ENCODE results near the gene APOC3.

Gene APOC3

DNA sequence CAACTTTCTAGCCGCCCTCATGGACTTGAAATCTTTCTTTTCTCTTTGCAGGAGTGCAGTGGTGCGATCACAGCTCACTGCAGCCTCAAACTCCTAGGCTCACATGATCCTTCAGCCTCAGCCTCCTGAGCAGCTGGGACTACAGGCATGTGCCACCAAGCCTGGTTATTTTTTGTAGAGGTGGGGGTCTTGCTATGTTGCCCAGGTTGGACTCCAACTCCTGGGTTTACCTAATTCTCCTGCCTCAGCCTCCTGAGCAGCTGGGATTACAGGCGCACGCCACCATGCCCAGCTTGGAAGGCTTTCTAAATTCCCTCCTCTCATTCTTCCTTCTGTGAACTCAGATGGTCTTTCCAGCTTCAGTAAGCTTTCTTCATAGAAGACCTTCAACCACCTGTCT is 12.4 kb downstream of the APOC3 start:
- no peak for DNase-seq (ENCODE audit: low read depth)
- no peak overlapping the region for H3K4me3 ChIP-seq (ENCODE audit: low read depth, low read length)
- TF ChIP-seq, protein P1, sequence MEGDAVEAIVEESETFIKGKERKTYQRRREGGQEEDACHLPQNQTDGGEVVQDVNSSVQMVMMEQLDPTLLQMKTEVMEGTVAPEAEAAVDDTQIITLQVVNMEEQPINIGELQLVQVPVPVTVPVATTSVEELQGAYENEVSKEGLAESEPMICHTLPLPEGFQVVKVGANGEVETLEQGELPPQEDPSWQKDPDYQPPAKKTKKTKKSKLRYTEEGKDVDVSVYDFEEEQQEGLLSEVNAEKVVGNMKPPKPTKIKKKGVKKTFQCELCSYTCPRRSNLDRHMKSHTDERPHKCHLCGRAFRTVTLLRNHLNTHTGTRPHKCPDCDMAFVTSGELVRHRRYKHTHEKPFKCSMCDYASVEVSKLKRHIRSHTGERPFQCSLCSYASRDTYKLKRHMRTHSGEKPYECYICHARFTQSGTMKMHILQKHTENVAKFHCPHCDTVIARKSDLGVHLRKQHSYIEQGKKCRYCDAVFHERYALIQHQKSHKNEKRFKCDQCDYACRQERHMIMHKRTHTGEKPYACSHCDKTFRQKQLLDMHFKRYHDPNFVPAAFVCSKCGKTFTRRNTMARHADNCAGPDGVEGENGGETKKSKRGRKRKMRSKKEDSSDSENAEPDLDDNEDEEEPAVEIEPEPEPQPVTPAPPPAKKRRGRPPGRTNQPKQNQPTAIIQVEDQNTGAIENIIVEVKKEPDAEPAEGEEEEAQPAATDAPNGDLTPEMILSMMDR (IDR thresholded peaks at IDR 0.05; ENCODE audit: insufficient read depth, low read depth, low read length, missing control alignments) = no peak

DNA sequence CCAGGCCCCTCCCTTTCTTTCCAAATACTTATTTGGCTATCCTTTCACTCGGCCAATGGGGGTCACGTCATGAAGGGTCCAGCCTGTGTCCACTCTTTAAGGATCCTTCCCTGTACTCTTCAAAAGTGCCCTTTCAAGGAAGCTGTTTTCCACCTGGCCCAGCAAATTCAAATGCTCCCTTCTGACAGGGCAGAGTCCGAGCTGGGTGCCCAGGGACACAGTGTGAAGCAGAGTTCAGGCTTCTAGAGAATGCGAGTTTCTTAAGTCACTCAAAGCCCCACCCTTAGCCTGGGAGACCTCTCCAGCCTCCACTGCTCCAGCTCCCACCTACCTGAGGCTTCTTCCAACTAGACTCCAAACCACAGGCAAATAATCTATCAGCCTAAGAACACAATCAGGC is 13.2 kb downstream of the APOC3 start:
- TF ChIP-seq, protein P1 (IDR thresholded peaks at IDR 0.05; ENCODE audit: insufficient read depth, low read depth, low read length, missing control alignments) = no peak
- H3K4me3 ChIP-seq (ENCODE audit: low read depth, low read length) = no peak overlapping the region
- DNase-seq (ENCODE audit: low read depth) = no peak

DNA sequence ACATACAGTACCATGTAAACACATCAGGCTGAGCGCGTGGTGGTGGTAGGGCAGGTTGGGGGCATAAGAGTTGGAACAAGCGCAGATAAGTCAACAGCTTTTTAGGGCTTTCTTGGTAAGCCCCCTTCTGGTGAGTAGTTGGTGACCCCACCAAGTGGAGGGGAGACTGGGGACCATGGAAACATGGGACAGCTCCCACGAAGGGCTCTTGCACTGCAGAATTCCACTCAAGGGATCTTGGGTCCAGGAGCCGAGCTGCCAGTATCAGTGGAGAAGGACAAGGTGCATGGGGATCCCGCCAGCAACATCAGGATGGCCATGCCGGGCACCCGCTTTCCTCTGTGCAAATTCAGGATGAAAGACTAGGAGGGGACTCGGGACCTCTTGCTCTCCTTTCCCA is 14.0 kb downstream of the APOC3 start:
- no peak for DNase-seq (ENCODE audit: low read depth)
- TF ChIP-seq, protein P1 (IDR thresholded peaks at IDR 0.05; ENCODE audit: insufficient read depth, low read depth, low read length, missing control alignments) = no peak
- H3K4me3 ChIP-seq (ENCODE audit: low read depth, low read length) = no peak overlapping the region

DNA sequence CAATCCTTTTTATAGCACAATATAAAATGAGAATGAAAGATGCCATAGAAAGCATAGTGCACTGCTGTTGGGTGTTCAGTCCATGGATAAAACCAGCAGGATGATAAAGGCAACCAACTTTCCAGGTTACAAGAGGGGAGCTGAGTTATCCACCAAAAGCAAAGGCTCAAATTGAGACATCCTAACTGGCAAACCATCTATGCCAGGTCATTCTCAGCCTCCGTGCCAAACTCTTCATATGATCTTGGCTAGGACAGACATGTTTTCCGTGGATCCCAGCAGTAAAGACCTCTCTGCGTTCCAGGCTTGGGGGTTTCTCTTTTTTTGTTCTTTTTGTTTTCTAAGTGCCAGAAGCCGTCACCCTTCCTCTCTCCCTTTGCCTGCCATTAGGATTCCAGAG is 15.0 kb downstream of the APOC3 start:
- no peak overlapping the region for H3K4me3 ChIP-seq (ENCODE audit: low read depth, low read length)
- TF ChIP-seq, protein P1 (IDR thresholded peaks at IDR 0.05; ENCODE audit: insufficient read depth, low read depth, low read length, missing control alignments) = no peak
- DNase-seq (ENCODE audit: low read depth) = no peak

DNA sequence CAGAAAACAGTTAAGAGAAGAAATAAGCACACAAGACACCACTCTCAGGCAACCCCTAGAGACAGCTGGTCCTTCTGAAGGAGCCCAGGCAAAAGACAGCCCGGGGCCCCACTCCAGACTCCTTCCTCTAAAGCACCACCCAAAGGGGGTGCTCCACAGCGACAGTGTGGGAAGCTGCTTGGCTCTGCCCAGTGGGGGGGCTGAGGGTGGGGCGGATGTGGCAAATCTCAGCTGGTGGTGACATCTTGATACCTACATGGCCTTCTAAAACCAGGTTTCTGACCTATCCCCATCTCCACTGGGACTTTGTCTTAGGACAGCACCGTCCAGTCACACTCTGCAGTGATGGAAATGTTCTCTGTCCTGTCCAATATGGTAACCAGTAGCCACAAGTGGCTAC is 17.9 kb downstream of the APOC3 start:
- TF ChIP-seq, protein P1 (IDR thresholded peaks at IDR 0.05; ENCODE audit: insufficient read depth, low read depth, low read length, missing control alignments) = no peak
- DNase-seq (ENCODE audit: low read depth) = no peak
- H3K4me3 ChIP-seq (ENCODE audit: low read depth, low read length) = no peak overlapping the region

DNA sequence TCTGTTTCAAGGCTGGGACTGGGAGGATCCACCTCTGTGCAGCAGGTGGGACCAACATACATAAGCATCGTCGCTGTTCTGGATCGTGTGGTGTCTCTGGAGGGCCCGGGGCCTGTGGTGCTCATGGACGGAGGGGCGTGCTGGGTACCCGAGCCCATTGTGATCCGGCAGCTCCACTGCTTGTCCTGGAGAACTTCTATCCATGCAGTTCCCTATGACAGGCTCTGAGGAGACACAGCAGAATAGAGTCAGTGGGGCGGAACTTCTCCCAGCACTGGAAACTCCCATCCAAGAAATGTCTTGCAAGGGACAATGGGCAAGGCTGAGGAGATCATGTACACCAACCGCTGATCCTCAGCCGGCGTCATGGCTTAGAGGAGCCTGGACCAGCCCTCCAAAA is 19.4 kb downstream of the APOC3 start:
- no peak for DNase-seq (ENCODE audit: low read depth)
- TF ChIP-seq, protein P1 (IDR thresholded peaks at IDR 0.05; ENCODE audit: insufficient read depth, low read depth, low read length, missing control alignments) = no peak
- no peak overlapping the region for H3K4me3 ChIP-seq (ENCODE audit: low read depth, low read length)

DNA sequence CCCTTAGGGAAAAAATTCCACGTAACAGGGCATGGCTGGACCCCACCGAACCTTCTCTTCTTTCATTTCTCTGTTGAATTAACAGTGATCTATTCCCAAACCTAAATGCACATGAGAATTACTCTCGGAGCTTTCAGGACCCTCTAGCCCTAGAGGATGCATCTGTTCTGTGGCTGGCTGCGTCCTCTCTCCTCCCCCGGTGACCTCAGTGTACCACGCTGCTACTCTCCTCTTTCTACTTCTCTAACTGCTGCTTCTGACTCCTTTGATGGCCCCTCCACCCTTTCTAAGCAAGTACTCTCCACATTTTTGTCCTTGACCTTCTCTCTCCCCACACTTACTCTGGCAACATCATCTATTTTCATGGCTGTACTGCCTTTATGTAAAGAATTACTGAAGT is 19.8 kb downstream of the APOC3 start:
- no peak overlapping the region for H3K4me3 ChIP-seq (ENCODE audit: low read depth, low read length)
- DNase-seq (ENCODE audit: low read depth) = no peak
- TF ChIP-seq, protein P1 (IDR thresholded peaks at IDR 0.05; ENCODE audit: insufficient read depth, low read depth, low read length, missing control alignments) = no peak

Data from GM12865 (cell line).